ENCODE measurements around the gene CACNB3.

GRCh38 chr12:48774516-48774915 is 43.8 kb upstream of the CACNB3 start:
- TF ChIP-seq, protein P1, sequence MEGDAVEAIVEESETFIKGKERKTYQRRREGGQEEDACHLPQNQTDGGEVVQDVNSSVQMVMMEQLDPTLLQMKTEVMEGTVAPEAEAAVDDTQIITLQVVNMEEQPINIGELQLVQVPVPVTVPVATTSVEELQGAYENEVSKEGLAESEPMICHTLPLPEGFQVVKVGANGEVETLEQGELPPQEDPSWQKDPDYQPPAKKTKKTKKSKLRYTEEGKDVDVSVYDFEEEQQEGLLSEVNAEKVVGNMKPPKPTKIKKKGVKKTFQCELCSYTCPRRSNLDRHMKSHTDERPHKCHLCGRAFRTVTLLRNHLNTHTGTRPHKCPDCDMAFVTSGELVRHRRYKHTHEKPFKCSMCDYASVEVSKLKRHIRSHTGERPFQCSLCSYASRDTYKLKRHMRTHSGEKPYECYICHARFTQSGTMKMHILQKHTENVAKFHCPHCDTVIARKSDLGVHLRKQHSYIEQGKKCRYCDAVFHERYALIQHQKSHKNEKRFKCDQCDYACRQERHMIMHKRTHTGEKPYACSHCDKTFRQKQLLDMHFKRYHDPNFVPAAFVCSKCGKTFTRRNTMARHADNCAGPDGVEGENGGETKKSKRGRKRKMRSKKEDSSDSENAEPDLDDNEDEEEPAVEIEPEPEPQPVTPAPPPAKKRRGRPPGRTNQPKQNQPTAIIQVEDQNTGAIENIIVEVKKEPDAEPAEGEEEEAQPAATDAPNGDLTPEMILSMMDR (IDR thresholded peaks at IDR 0.05), result no peak
- no peak for TF ChIP-seq POLR2A (IDR thresholded peaks at IDR 0.05)
